Naive thymus-derived CD4-positive, alpha-beta T cell (primary cell): Measurements from ENCODE around the gene ZMYND11. TPM values are rescaled to one million over a fixed set of nuclear protein-coding genes. Genes with fewer than 3 reads are reported as not detected.

Source experiments
- ATAC-seq: fragments of 150-1000 bp; cut with Tn5 transposase; 2 replicates; pipeline ENCODE4 v1.10.0; 2021; ENCODE audit warnings: mild to moderate bottlenecking, moderate library complexity
- CTCF ChIA-PET: fragments of 350-600 bp; sonication (Branson Sonifier 250); formaldehyde crosslinking; loops from one replicate; lab custom pipeline; 2021; ENCODE audit warnings: antibody characterized with exemption; lab: Charles Lee
- POLR2A ChIA-PET: fragments of 350-600 bp; sonication (Branson Sonifier 250); formaldehyde crosslinking; loops from one replicate; lab custom pipeline; 2021; ENCODE audit warnings: antibody characterized with exemption, inconsistent platforms; lab: Charles Lee
- DNase-seq, 9 donors: peaks; one replicate each; pipeline versions ENCODE4 v3.0.0 to v3.0.0-alpha.2; 2020 to 2022; ENCODE audit warnings: mixed read lengths in 1 of 9
- H3K27ac ChIP-seq: one replicate; pipeline ENCODE4 v1.7.0; 2013; ENCODE audit warnings: mild to moderate bottlenecking, low read depth, low read length, moderate library complexity
- H3K27me3 ChIP-seq, 2 donors: one replicate each; pipeline ENCODE4 v1.7.0; 2013; ENCODE audit warnings: low read length in 2 of 2, mild to moderate bottlenecking in 2 of 2, moderate library complexity in 2 of 2; ENCODE audit not compliant: control insufficient read depth in 2 of 2, insufficient read depth in 2 of 2
- H3K36me3 ChIP-seq, 3 experiments: 1 replicate in 2 of 3; 2 replicates in 1 of 3; pipeline ENCODE4 v1.7.0; 2013; ENCODE audit warnings: low read length in 3 of 3, mild to moderate bottlenecking in 3 of 3, moderate library complexity in 1 of 3; ENCODE audit not compliant: insufficient read depth in 3 of 3, control insufficient read depth in 2 of 3
- H3K4me1 ChIP-seq, 2 donors: one replicate each; pipeline ENCODE4 v1.7.0; 2013; ENCODE audit warnings: low read length in 2 of 2, mild to moderate bottlenecking in 2 of 2, moderate library complexity in 1 of 2; ENCODE audit not compliant: control insufficient read depth in 2 of 2, insufficient read depth in 2 of 2
- H3K4me3 ChIP-seq: 2 replicates; pipeline ENCODE4 v1.7.0; 2013; ENCODE audit warnings: mild to moderate bottlenecking, low read length
- H3K9me3 ChIP-seq, 3 experiments: 1 replicate in 2 of 3; 2 replicates in 1 of 3; pipeline ENCODE4 v1.7.0; 2013; ENCODE audit warnings: low read length in 3 of 3; ENCODE audit not compliant: control insufficient read depth in 2 of 3
- H3K27ac Mint-ChIP-seq, 9 donors: one replicate each; pipeline ENCODE4 v1.8.0; 2020 to 2022; ENCODE audit warnings: mixed read lengths in 9 of 9, mild to moderate bottlenecking in 8 of 9, moderate library complexity in 5 of 9, inconsistent platforms in 2 of 9
- H3K27me3 Mint-ChIP-seq, 5 donors: one replicate each; pipeline ENCODE4 v1.8.0; 2021 to 2022; ENCODE audit warnings: mixed read lengths in 5 of 5, mild to moderate bottlenecking in 1 of 5
- H3K36me3 Mint-ChIP-seq, 5 donors: one replicate each; pipeline ENCODE4 v1.8.0; 2020 to 2022; ENCODE audit warnings: mixed read lengths in 5 of 5, mild to moderate bottlenecking in 3 of 5, inconsistent platforms in 1 of 5
- H3K4me1 Mint-ChIP-seq, 7 donors: one replicate each; pipeline ENCODE4 v1.8.0; 2020 to 2022; ENCODE audit warnings: mixed read lengths in 7 of 7, mild to moderate bottlenecking in 3 of 7, inconsistent platforms in 1 of 7
- H3K4me3 Mint-ChIP-seq, 10 donors: one replicate each; pipeline ENCODE4 v1.8.0; 2020 to 2022; ENCODE audit warnings: mild to moderate bottlenecking in 10 of 10, mixed read lengths in 10 of 10, moderate library complexity in 6 of 10, inconsistent platforms in 2 of 10
- H3K9me3 Mint-ChIP-seq, 11 donors: one replicate each; pipeline ENCODE4 v1.8.0; 2020 to 2022; ENCODE audit warnings: mixed read lengths in 11 of 11, mild to moderate bottlenecking in 4 of 11, inconsistent platforms in 1 of 11, moderate library complexity in 1 of 11
- intact Hi-C, 2 donors: fragments of 100-400 bp; cut with micrococcal nuclease; formaldehyde crosslinking; loops; one replicate each; pipeline ENCODE4 v1.15.1; 2023
- polyA plus RNA-seq, 2 donors: library from polyadenylated mRNA; unstranded; fragments of 300-500 nt; fragmentation: Illumina TruSeq; gene quantifications; one replicate each; pipeline ENCODE4 v1.2.3, GENCODE V29; 2021
- total RNA-seq, 6 experiments: library from RNA in 5 of 6; stranded (reverse) in 5 of 6; gene quantifications; 1 replicate in 5 of 6; 2 replicates in 1 of 6; pipeline ENCODE4 v1.2.3 and lab custom pipeline; 2021 to 2026

ZMYND11 gene
- total and polyA plus RNA-seq, 7 experiments from 2014 or later, result 25.7 to 63.1 (median 41.9) TPM

DNA sequence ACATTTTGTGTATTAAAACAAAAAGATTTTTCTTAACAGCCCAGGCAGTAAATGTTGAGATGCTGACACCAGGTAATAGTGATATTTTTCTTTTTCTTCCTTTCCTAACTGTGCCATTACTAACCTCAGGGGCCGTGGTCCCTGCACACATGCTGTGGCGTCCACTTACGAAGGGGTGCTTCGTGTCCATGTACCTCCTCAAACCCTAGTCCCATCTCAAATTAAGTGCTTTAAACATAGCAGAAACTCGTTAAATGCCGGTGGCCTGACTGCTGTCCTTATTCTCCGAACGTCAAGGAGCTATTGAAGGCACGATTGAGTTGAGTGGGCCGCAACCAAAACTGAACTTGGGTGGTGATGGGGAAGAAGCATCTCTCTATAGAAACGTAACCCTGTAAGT lies 132.4 kb downstream of the ZMYND11 start:
- intact Hi-C loops, result no loop called here
- DNase-seq, result no peak
- H3K27me3 ChIP-seq, result no peaks in the 10 kb centered on the region
- H3K36me3 Mint-ChIP-seq, result no peaks in the 10 kb centered on the region
- H3K4me3 ChIP-seq, result no peak overlapping the region
- H3K9me3 ChIP-seq, result no peaks in the 10 kb centered on the region
- H3K4me1 Mint-ChIP-seq, result peaks cover 0 to 5% (median 0%) of the 10 kb centered on the region in 7 donors
- POLR2A ChIA-PET, result no interaction called here
- H3K4me1 ChIP-seq, result no peaks in the 10 kb centered on the region
- no peak overlapping the region for H3K27ac ChIP-seq
- H3K4me3 Mint-ChIP-seq, result no peak overlapping the region
- H3K9me3 Mint-ChIP-seq, result peaks cover 0 to 2% (median 0%) of the 10 kb centered on the region in 11 donors
- no peaks in the 10 kb centered on the region for H3K36me3 ChIP-seq
- CTCF ChIA-PET, result no interaction called here
- no peak overlapping the region for H3K27ac Mint-ChIP-seq
- ATAC-seq, result no peak
- H3K27me3 Mint-ChIP-seq, result peaks cover 0 to 3% (median 0%) of the 10 kb centered on the region in 5 donors

DNA sequence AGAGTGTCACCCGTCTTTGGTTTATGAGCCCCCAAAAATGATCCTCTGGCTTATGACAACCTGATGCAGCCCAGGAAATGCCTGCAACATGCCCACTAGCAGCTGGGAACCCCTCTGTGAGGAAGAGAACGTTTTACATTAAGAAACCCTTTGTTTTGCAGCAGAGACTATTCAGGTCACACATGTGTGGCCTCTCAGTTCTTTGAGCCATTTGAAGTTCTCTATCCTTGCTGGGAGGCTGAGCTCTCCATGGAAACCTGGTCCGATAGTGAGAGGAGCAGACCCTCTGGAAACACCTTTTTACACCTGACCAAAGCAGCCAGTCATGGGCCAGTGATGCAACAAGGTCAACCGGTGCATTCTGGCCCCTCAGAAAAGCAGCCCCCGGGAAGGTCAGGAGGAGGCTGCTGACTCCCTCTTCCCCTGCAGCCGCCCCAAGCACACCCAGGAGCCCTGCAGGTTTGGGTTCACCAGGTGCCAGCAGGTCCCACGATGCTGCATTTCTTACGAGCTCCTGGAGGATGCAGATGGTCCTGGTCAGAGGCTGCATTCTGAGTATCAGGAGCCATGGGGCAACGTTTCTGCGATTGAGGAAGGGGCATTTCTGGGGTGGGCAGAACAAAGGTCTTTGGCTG lies 134.3 kb downstream of the ZMYND11 start:
- intact Hi-C loops, result no loop called here
- no peak for DNase-seq
- H3K4me3 Mint-ChIP-seq, result no peak overlapping the region
- ChIA-PET POLR2A (interaction anchor here (1.0 kb wide), 1 partner anchor 92 kb away, joined by 3 read pairs; no protein-coding TSS in a partner anchor), CTCF (no interaction called here)
- H3K4me1 Mint-ChIP-seq, result peaks cover 0 to 5% (median 0%) of the 10 kb centered on the region in 7 donors
- Histone ChIP-seq H3K4me1 (no peaks in the 10 kb centered on the region), H3K4me3 (no peak overlapping the region), H3K36me3 (no peaks in the 10 kb centered on the region), H3K9me3 (no peaks in the 10 kb centered on the region), H3K27me3 (no peaks in the 10 kb centered on the region), H3K27ac (no peak overlapping the region)
- no peaks in the 10 kb centered on the region for H3K9me3 Mint-ChIP-seq
- peaks cover 0 to 3% (median 0%) of the 10 kb centered on the region in 5 donors for H3K27me3 Mint-ChIP-seq
- H3K27ac Mint-ChIP-seq, result no peak overlapping the region
- H3K36me3 Mint-ChIP-seq, result no peaks in the 10 kb centered on the region
- no peak for ATAC-seq

DNA sequence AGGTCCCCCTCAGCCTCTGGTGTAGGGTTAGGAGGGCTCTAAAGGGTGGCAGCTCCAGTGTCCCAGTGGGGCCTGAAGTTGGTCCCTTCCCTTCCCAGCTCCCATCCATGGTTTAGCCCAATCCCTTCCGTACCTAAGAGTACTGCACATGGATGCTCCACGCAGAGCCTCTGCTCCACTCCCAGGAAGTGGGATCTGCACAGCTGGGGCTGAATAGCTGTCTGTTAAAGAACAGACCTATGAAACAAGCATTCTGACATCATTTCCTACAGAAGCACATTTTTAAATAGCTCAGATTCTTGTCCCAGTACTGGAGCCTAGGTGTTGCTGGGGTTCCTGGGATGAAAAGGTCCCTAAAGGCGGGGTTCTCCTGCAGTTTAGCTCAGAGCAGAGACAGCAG lies 135.9 kb downstream of the ZMYND11 start:
- Mint-ChIP-seq H3K4me3 (no peak overlapping the region), H3K36me3 (no peaks in the 10 kb centered on the region), H3K9me3 (no peaks in the 10 kb centered on the region), H3K27me3 (peaks cover 0 to 3% (median 0%) of the 10 kb centered on the region in 5 donors), H3K27ac (no peak overlapping the region), H3K4me1 (no peaks in the 10 kb centered on the region)
- intact Hi-C loops, result no loop called here
- DNase-seq (no peak), ATAC-seq (no peak)
- H3K9me3 ChIP-seq, result no peaks in the 10 kb centered on the region
- H3K27ac ChIP-seq, result no peak overlapping the region
- no peaks in the 10 kb centered on the region for H3K4me1 ChIP-seq
- no peaks in the 10 kb centered on the region for H3K27me3 ChIP-seq
- POLR2A ChIA-PET, result no interaction called here
- no peak overlapping the region for H3K4me3 ChIP-seq
- CTCF ChIA-PET, result no interaction called here
- no peaks in the 10 kb centered on the region for H3K36me3 ChIP-seq

DNA sequence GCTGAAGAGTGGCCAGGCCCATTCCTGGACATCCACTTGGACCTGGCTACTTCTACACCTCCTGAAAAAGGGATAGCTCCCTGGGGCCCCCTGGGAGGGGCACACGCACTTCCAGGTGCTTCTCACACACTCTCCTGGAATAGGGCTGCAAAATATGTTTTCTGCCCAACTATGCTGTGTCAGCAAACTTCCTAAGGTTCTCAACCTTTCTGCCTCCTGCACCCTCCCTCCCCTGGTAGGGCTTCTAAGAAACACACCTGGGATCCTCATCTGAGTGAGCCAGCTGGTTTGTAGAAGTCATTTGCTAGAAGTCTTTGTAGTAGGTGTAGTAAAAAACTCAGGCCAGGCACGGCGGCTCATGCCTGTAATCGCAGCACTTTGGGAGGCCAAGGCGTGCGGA lies 136.5 kb downstream of the ZMYND11 start:
- Mint-ChIP-seq H3K27me3 (peaks cover 0 to 3% (median 0%) of the 10 kb centered on the region in 5 donors), H3K36me3 (peaks cover 0 to 2% (median 0%) of the 10 kb centered on the region in 5 donors), H3K4me3 (no peak overlapping the region), H3K9me3 (no peaks in the 10 kb centered on the region), H3K27ac (no peak overlapping the region), H3K4me1 (no peaks in the 10 kb centered on the region)
- POLR2A ChIA-PET, result no interaction called here
- H3K9me3 ChIP-seq, result no peaks in the 10 kb centered on the region
- H3K4me1 ChIP-seq, result no peaks in the 10 kb centered on the region
- CTCF ChIA-PET, result no interaction called here
- H3K36me3 ChIP-seq, result no peaks in the 10 kb centered on the region
- H3K27ac ChIP-seq, result no peak overlapping the region
- ATAC-seq (no peak), DNase-seq (no peak)
- no peaks in the 10 kb centered on the region for H3K27me3 ChIP-seq
- H3K4me3 ChIP-seq, result no peak overlapping the region
- intact Hi-C loops, result no loop called here

DNA sequence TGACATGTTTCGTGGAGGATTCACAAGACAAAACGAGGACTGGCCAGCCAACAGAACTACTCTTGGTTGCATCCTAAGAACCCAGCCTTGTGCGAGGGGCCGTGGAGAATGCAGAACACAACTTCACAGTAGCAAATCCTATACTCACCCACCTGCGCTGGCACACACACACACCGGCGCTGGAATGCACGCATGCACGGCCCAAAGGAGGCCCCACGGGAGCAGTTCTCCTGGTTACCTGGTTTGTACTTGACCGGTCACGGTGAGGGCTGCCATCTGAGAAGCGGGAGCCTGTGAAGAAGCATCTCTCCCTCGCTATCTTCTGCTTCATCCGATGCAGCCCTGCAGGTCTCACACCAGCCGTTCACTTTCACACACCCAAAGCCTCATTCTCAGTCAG lies 137.8 kb downstream of the ZMYND11 start:
- POLR2A ChIA-PET, result no interaction called here
- H3K27me3 ChIP-seq, result no peaks in the 10 kb centered on the region
- Mint-ChIP-seq H3K4me1 (no peaks in the 10 kb centered on the region), H3K27ac (no peak overlapping the region), H3K36me3 (peaks cover 0 to 11% (median 0%) of the 10 kb centered on the region in 5 donors), H3K9me3 (no peaks in the 10 kb centered on the region), H3K4me3 (no peak overlapping the region), H3K27me3 (no peaks in the 10 kb centered on the region)
- H3K4me1 ChIP-seq, result no peaks in the 10 kb centered on the region
- no peaks in the 10 kb centered on the region for H3K36me3 ChIP-seq
- intact Hi-C loops, result no loop called here
- CTCF ChIA-PET, result no interaction called here
- H3K9me3 ChIP-seq, result no peaks in the 10 kb centered on the region
- no peak for ATAC-seq
- H3K27ac ChIP-seq, result no peak overlapping the region
- no peak overlapping the region for H3K4me3 ChIP-seq
- DNase-seq, result no peak

DNA sequence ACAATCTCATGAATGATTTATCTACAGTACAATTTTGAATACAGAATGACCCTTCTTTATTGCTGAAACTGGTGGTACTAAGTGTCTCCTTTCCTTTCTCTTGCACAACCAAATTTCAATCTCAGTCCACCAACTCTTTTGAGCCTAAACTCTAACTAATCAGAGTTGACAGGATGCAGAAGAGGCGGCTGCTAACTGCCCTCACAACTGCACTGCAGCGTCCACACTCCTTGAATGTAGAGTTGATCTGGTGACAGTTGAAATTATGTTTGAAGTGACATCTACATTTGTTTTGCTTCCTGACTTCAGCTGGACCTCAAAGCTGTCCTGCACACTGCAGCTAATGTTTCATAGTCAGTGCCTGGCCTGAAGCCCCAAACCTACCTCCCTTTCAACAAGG lies 139.6 kb downstream of the ZMYND11 start:
- ChIA-PET CTCF (no interaction called here), POLR2A (no interaction called here)

DNA sequence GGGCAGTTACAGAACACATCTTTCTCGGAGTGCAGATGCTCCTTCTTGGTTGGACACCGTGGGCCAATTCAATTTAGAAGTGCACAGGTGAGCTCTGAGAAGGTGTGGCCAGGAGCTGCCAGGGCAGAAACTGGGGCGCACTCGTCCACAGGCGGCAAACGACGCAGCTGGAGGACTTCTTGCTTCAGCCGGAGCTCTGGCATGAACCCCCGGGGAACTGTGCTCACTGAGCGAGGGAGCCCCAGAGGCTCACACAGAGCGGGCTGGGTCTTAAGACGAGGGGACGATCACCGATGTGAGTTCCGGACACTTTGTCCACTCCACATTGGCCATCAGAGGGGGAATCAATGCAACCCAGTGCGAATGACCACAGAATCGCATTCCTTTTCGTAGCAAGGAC lies 140.4 kb downstream of the ZMYND11 start:
- DNase-seq (no peak), ATAC-seq (no peak)
- no peaks in the 10 kb centered on the region for H3K9me3 ChIP-seq
- H3K4me3 ChIP-seq, result no peak overlapping the region
- Mint-ChIP-seq H3K27ac (no peak overlapping the region), H3K9me3 (no peaks in the 10 kb centered on the region), H3K4me3 (no peak overlapping the region), H3K36me3 (peaks cover 0 to 17% (median 5%) of the 10 kb centered on the region in 5 donors), H3K27me3 (no peaks in the 10 kb centered on the region), H3K4me1 (peaks cover 0 to 3% (median 0%) of the 10 kb centered on the region in 7 donors)
- H3K27me3 ChIP-seq, result no peaks in the 10 kb centered on the region
- H3K36me3 ChIP-seq, result peaks cover 0 to 5% (median 0%) of the 10 kb centered on the region in 3 experiments
- intact Hi-C loops, result no loop called here
- no peak overlapping the region for H3K27ac ChIP-seq
- CTCF ChIA-PET, result no interaction called here
- H3K4me1 ChIP-seq, result no peaks in the 10 kb centered on the region
- POLR2A ChIA-PET, result no interaction called here

More for the DNA sequence above, 139.6 kb downstream of the ZMYND11 start:
- Histone ChIP-seq H3K27ac (no peak overlapping the region), H3K36me3 (no peaks in the 10 kb centered on the region), H3K4me3 (no peak overlapping the region), H3K4me1 (no peaks in the 10 kb centered on the region), H3K9me3 (no peaks in the 10 kb centered on the region), H3K27me3 (no peaks in the 10 kb centered on the region)
- H3K4me1 Mint-ChIP-seq, result no peaks in the 10 kb centered on the region
- H3K4me3 Mint-ChIP-seq, result no peak overlapping the region
- no peaks in the 10 kb centered on the region for H3K27me3 Mint-ChIP-seq
- H3K27ac Mint-ChIP-seq, result no peak overlapping the region
- intact Hi-C loops, result no loop called here
- ATAC-seq, result no peak
- no peaks in the 10 kb centered on the region for H3K9me3 Mint-ChIP-seq
- no peak for DNase-seq
- H3K36me3 Mint-ChIP-seq, result peaks cover 0 to 11% (median 5%) of the 10 kb centered on the region in 5 donors
